ENCODE results near the gene STK39. TPM values are rescaled to one million over a fixed set of nuclear protein-coding genes. Genes with fewer than 3 reads are reported as not detected.
A peak's percentile ranks its signal among the peaks of the same experiment; 100 is the strongest.

Gene STK39
- total and polyA plus RNA-seq, 2 experiments from 2014 or later, result 32.7 to 51.7 TPM

DNA sequence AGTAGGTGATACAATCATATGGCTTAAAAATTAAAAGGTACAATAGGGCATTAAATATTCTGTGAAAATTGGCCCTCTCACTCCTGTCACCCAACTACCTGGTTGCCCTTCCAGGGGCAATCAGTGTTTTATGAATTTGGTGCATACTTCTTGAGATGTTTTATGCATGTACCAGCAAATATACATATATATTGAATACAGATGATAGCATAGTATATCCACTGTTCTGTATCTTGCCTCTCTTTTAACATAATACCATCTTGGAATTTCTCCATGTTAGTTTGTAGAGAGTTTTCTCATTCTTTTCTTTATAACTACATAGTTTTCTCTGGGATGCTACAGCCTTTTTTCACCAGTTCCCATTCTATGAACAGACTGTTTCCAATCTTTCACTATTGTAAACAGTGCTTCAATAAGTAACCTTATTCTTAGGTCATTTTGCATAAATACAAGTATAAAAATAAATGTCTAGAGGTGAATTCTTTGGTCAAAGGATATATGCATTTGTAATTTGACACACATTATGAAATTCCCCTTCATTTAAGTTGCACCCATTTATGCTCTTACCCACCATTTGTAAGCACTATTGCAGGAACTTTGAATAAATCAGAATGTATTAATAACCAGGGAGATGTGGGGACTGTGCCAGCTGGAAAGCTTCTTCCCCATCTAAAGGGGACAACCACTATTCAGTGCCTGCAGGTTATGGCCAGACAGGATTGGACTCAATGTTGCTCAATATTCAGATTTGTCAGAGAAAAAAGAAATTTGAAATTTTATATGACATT is 225.4 kb downstream of the STK39 start:
- no peak for DNase-seq (ENCODE audit: low read depth in 1 of 2, low spot score in 1 of 2)

GRCh38 chr2:168015274-168015953 is 232.0 kb downstream of the STK39 start:
- no peaks in the 10 kb centered on the region for H3K4me1 ChIP-seq (ENCODE audit: low read depth)
- no peak overlapping the region for H3K4me3 ChIP-seq
- H3K27ac ChIP-seq, result no peak overlapping the region
- no peaks in the 10 kb centered on the region for H3K9me3 ChIP-seq (ENCODE audit: low read depth)
- no peaks in the 10 kb centered on the region for H3K36me3 ChIP-seq
- TF ChIP-seq, protein P1, sequence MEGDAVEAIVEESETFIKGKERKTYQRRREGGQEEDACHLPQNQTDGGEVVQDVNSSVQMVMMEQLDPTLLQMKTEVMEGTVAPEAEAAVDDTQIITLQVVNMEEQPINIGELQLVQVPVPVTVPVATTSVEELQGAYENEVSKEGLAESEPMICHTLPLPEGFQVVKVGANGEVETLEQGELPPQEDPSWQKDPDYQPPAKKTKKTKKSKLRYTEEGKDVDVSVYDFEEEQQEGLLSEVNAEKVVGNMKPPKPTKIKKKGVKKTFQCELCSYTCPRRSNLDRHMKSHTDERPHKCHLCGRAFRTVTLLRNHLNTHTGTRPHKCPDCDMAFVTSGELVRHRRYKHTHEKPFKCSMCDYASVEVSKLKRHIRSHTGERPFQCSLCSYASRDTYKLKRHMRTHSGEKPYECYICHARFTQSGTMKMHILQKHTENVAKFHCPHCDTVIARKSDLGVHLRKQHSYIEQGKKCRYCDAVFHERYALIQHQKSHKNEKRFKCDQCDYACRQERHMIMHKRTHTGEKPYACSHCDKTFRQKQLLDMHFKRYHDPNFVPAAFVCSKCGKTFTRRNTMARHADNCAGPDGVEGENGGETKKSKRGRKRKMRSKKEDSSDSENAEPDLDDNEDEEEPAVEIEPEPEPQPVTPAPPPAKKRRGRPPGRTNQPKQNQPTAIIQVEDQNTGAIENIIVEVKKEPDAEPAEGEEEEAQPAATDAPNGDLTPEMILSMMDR (IDR thresholded peaks at IDR 0.05; ENCODE audit: low read depth, low read length), result no peak
- H3K27me3 ChIP-seq, result no peaks in the 10 kb centered on the region
- DNase-seq (ENCODE audit: low read depth in 1 of 2, low spot score in 1 of 2), result no peak

More for the DNA sequence above, 225.4 kb downstream of the STK39 start:
- TF ChIP-seq, protein P1 (IDR thresholded peaks at IDR 0.05; ENCODE audit: low read depth, low read length), result no peak
- no peaks in the 10 kb centered on the region for H3K27me3 ChIP-seq
- H3K4me3 ChIP-seq, result no peak overlapping the region
- H3K36me3 ChIP-seq, result no peaks in the 10 kb centered on the region
- H3K4me1 ChIP-seq (ENCODE audit: low read depth), result no peaks in the 10 kb centered on the region
- no peak overlapping the region for H3K27ac ChIP-seq
- no peaks in the 10 kb centered on the region for H3K9me3 ChIP-seq (ENCODE audit: low read depth)

DNA sequence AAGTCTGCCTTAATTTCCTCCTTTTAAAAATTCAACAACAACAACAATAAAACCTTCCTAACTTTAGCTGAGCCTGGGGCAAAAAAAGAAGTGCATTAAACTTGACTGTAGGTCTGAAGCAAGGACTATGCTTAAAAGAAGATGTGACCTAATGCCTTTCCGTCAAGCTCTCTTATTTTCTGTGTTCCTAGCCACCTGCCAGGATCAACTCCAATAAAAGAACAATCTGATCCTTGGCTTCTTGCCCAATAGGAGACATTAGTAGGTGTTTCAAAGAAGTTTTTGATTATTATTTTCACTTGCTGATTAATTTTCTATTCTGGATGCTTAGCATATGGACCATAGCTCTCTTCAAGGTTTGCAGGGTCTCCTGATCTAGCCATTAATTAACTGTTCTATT is 237.5 kb downstream of the STK39 start:
- Histone ChIP-seq H3K4me1 (ENCODE audit: low read depth) (peaks cover 14% of the 10 kb centered on the region), H3K9me3 (ENCODE audit: low read depth) (no peaks in the 10 kb centered on the region), H3K36me3 (no peaks in the 10 kb centered on the region), H3K4me3 (no peak overlapping the region), H3K27me3 (no peaks in the 10 kb centered on the region), H3K27ac (no peak overlapping the region)
- TF ChIP-seq, protein P1 (IDR thresholded peaks at IDR 0.05; ENCODE audit: low read depth, low read length), result no peak
- DNase-seq (ENCODE audit: low read depth in 1 of 2, low spot score in 1 of 2), result no peak

DNA sequence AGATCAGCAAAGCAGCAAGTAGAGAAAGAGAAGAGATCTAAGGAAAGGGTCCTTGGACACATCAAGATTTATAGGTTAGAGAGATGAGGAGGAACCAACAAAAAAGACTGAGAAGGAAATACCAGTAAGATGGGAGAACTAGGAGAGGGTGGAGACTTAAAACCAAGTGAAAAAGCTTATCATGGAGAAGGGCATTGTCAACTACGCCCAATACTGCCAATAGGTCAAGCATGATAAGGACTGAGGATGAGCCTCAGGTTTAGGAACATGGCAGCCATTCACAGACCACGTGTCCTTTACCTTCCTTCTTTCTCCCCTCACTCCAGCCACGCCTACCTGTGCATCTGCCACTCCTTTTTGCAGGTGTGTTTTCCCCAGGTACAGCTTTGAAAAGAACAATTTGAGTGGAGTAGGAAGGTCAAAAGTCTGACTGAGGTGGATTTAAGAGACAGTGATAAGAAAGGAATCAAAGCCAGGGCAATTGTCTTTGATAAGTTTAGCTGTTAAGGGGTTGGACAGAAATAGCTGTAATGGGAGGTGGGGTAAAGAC is 238.7 kb downstream of the STK39 start:
- TF ChIP-seq, protein P1 (IDR thresholded peaks at IDR 0.05; ENCODE audit: low read depth, low read length), result no peak
- no peak for DNase-seq (ENCODE audit: low read depth in 1 of 2, low spot score in 1 of 2)

GRCh38 chr2:168006498-168006897 is 240.9 kb downstream of the STK39 start:
- Histone ChIP-seq H3K27ac (no peak overlapping the region), H3K4me1 (ENCODE audit: low read depth) (peaks cover 14% of the 10 kb centered on the region), H3K27me3 (no peaks in the 10 kb centered on the region), H3K4me3 (no peak overlapping the region), H3K36me3 (no peaks in the 10 kb centered on the region), H3K9me3 (ENCODE audit: low read depth) (no peaks in the 10 kb centered on the region)
- TF ChIP-seq, protein P1 (IDR thresholded peaks at IDR 0.05; ENCODE audit: low read depth, low read length), result no peak
- peak in 1 of 2 donors; percentile 12 for DNase-seq (ENCODE audit: low read depth in 1 of 2, low spot score in 1 of 2)

More for the DNA sequence above, 238.7 kb downstream of the STK39 start:
- H3K4me3 ChIP-seq, result no peak overlapping the region
- no peaks in the 10 kb centered on the region for H3K9me3 ChIP-seq (ENCODE audit: low read depth)
- no peaks in the 10 kb centered on the region for H3K27me3 ChIP-seq
- peak overlapping the region; percentile 35 for H3K27ac ChIP-seq
- no peaks in the 10 kb centered on the region for H3K36me3 ChIP-seq
- peaks cover 14% of the 10 kb centered on the region for H3K4me1 ChIP-seq (ENCODE audit: low read depth)

All from cardiac muscle cell (in vitro differentiated cells and primary cell).